GM21717 (cell line): Measurements from ENCODE around the gene EFCAB14.
"Not testable (repeated sequence)": the region's sequence is repeated elsewhere in the genome, so short reads cannot be mapped to it uniquely, and the experiment has no call there.

Source experiments
- ATAC-seq: cut with Tn5 transposase; IDR thresholded peaks from one replicate; pipeline ENCODE4 v1.9.1; 2021; ENCODE audit warnings: mild to moderate bottlenecking, moderate library complexity; ENCODE audit not compliant: unreplicated experiment

EFCAB14 gene

GRCh38 chr1:46657775-46658174 is 61.1 kb downstream of the EFCAB14 start:
- ATAC-seq: no peak

DNA sequence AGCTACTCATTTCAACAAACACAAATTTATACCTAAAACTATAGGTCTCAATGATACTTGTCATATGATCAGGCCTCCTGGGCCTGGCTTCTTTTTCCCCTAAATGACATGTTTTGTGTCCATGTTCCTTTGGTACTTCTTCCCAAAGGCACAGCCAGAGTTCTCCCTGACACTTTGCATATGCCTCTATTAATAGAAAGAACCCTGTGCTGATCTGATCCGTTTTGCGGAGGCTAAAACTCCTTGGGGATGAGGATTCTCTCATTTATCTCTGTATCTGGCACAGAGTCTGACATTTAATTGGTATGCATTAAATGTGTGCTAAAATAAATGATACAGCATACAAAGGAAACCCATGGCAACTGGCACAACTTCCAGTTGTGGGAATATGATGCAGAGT is 62.3 kb downstream of the EFCAB14 start:
- no peak for ATAC-seq

DNA sequence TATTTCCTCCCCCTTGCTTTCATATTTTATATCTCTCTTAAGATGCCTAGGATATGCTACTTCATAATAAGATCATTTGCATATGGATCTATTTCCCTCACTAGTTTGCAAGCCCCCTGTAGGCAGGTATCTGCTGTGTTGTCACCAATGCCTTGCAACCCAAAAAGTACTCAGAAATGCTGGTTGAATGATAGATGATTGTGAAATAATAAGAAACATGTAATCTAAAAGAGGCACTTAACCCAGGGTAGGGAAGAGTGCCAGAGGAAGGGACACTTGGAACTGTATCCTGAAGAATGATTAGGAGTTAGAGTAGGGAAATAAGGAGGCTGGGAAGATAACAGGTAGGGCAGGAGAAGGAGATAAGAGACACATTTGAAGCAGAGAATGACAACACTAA is 63.1 kb downstream of the EFCAB14 start:
- no peak for ATAC-seq

- not testable (repeated sequence) for ATAC-seq
These were observed 64.2 kb downstream of the EFCAB14 start for GRCh38 chr1:46654698-46655097.

DNA sequence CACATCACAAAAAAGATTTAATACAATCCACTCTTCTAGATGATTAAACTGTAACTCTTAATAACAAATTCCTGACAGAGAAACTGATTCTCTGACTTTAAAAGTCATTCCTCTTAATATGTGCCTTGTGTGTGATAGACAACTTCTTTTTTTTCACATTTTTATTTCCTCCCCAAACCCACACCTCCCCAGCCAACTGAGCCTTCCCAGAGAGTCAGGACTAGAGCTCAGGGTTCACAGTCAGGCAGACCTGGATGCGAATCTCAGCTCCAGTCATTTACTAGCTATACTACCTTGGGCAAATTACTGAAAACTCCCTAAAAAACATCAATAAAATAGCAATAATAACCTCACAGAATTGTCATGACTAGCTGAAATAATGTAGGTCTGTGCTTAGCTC is 64.9 kb downstream of the EFCAB14 start:
- no peak for ATAC-seq

DNA sequence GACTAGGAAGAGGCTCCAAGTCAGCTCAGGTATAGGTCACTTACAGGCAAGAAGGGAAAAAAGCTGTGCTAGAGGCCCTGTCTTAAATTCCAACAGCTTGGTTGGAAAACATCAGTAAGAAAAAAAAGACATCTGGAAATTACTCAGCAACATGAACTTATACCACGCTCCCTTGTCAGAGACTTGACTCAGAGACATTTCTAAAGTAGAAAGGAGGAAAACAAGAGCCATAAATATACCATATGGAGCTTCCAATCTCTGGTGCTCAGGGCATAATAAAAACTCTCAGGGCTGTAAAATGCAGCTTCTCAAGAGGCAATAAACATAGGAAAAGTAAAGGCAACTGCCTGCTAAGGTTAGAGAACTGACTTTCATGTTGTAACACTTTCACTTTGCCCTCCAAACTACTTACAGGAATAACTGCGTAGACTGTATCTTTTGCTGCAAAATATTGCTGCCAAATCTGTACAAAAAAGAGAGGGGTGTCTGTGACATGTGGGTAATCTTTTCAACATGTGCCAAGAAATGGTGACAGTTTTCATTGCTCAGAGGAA is 65.4 kb downstream of the EFCAB14 start:
- no peak for ATAC-seq

DNA sequence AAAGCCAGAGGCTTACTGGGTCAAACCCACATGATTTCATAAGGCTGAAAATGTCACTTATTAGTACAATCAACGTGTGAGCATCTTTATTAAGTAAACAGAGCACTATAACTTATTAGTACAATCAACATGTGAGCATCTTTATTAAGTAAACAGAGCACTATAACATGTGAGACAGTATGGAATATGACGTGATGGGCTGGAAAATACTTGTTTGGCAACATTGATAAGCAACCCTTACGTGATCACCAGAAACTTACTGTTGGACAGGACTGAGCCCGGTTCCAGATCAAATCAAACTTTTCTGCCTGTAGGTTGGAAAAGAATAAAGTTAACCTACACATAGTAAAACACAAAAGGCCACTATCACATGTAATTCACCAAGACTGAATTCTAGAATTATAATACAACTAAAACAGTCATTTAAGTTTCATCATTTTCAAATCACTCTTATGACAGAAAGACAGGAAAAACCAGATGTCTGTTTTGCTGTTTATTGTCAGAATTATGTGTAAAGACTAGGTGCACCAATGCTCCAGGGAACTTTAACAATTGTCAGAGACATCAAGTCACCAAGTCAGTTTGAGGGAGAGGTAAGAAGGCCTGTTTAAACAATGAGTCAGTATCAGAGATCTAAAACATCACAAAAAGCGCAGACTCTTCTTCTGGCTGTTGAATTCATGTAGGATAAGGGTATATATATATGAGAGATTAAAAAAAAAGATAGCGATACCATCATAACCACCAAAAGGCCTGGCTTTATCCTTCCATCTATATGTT is 66.4 kb downstream of the EFCAB14 start:
- ATAC-seq: no peak

GRCh38 chr1:46651152-46651551 is 67.8 kb downstream of the EFCAB14 start:
- ATAC-seq: not testable (repeated sequence)

GRCh38 chr1:46650491-46650890 is 68.4 kb downstream of the EFCAB14 start:
- ATAC-seq: no peak

GRCh38 chr1:46649764-46650163 is 69.2 kb downstream of the EFCAB14 start:
- ATAC-seq: no peak

- ATAC-seq: no peak
These were observed 71.3 kb downstream of the EFCAB14 start for GRCh38 chr1:46647611-46648010.

GRCh38 chr1:46646844-46647243 is 72.1 kb downstream of the EFCAB14 start:
- ATAC-seq: no peak

GRCh38 chr1:46646331-46646730 is 72.6 kb downstream of the EFCAB14 start:
- no peak for ATAC-seq

DNA sequence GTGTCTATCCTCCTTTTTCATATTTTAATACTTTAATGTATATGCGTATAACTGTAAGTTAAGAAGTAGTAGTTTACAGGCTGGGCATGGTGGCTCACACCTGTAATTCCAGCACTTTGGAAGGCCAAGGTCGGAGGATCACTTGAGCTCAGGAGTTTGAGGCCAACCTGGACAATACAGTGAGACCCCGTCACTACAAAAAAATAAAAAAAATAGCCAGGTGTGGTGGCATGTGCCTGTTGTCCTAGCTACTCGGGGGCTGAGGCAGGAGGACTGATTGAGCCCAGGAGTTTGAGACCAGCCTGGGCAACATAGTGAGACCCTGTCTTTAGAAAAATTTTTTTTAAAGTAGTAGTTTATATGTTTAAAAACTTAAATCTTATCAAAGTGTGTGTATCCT is 73.1 kb downstream of the EFCAB14 start:
- no peak for ATAC-seq

- no peak for ATAC-seq
These were observed 75.5 kb downstream of the EFCAB14 start for GRCh38 chr1:46643368-46643775.

- ATAC-seq: no peak
These were observed 76.7 kb downstream of the EFCAB14 start for GRCh38 chr1:46642115-46642680.

- ATAC-seq: no peak
These were observed 79.4 kb downstream of the EFCAB14 start for GRCh38 chr1:46639547-46639946.

- no peak for ATAC-seq
These were observed 80.0 kb downstream of the EFCAB14 start for GRCh38 chr1:46638921-46639320.

DNA sequence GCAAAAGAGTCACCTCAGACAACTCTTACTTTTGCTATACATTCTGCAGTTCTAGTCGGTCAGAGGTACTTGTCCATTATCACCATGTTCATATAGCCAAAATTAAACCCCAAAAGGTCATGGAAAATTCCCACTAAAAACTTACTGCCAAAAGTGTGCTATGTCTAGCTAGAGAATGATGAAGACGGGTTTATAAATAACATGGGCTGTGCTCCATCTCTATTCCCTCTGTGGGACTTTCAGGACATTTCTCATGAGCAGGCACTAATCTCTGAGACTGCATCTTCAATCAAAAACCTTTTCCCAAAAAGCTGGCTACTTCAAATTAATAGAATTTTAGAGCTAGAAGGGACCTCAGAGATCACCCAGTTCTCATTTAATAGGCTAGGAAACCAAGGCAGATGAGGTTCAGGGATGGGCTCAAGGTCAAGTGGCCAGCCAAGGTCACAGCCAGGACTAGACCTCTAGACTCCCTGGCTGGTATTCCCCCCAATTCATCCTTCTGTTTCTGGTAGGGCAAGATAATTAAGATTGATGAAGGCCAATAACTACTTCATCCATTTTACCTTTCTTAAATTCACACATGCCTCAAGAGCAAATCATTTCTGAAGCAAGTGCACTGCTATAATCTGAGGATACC is 81.3 kb downstream of the EFCAB14 start:
- ATAC-seq: no peak

DNA sequence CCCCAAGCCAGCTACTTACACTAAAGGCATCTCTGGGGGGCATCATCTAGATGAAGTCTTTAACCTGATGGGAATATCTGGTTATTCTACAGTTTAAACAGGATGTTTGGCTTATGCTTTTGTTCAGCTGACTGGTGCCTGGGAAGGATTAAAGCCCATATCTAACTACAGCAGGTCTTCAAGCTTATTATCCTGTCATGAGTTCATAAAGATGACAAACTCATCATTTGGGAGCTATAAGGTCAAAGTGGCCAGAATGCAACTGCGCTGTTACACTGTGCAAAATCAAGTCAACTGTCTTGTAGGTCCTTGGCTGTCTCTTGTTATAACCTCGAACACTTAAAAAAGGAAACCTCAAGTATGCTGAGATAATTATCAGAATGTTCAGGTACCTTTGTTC is 83.7 kb downstream of the EFCAB14 start:
- ATAC-seq: no peak

DNA sequence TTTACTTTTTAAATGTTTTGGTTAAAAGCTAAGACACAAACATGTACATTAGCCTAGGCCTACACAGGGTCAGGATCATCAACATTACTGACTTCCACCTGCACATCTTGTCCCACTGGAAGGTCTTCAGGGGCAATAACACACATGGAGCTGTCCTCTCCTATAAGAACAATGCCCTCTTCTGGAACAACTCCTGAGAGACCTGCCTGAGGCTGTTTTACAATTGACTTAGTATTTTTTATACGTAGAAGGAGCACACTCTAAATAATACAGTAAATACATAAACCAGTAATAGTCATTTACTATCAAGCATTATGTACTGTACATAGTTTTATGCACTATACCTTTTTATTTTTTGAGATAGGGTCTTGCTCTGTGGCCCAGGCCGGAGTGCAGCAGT is 88.2 kb downstream of the EFCAB14 start:
- ATAC-seq: no peak
